H54 (cell line): Measurements from ENCODE around the gene FOXL3.
"Not testable (repeated sequence)": the region's sequence is repeated elsewhere in the genome, so short reads cannot be mapped to it uniquely, and the experiment has no call there.

Source experiments
- DNase-seq: peaks from one replicate; pipeline ENCODE4 v3.0.0; 2011; ENCODE audit warnings: low spot score, mixed read lengths; ENCODE audit not compliant: insufficient read length
- FAIRE-seq: peaks from 3 replicates; lab custom pipeline; 2011; peaks lifted over from hg19 to GRCh38; lab: Jason Lieb, UNC
- POLR2A ChIP-seq: IDR thresholded peaks from 2 replicates; pipeline ENCODE4 v1.6.1; 2011; ENCODE audit warnings: low read depth, mild to moderate bottlenecking, low read length

FOXL3 gene

DNA sequence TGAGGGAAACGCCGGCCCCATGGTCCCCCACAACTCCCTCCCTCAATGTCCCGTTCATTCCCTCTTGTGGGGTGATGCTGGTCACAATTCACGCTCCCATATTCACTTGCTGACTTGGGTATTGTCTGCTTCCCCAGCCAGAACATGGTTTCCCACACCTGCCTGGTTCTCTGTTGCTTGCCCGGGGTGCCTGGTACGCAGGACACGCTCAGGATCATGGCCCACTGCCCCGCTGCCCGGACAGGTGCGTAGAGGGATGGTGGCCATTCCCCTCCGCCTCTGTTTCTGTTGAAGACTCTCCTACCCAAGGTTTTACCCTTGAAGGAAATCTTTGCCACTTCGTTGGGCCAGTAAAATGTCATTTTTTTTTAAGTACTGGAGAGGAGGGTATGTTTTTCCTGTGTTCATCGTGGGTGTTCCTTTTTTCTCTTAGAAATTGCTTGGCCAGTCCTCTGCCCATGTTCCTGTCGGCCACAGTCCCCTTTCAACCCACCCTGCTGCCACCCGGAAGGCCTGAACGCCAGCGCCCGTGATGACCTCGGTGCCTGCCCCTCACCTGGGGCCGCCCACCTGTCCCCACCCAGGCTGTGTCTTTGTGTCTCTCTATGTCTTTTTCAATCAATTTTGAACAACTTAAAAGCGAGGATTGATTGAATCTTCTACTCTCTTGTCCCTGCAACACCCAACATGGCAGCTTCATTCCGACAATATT lies 38.2 kb downstream of the FOXL3 start:
- DNase-seq (no peak), FAIRE-seq (no peak)
- TF ChIP-seq POLR2A: no peak

DNA sequence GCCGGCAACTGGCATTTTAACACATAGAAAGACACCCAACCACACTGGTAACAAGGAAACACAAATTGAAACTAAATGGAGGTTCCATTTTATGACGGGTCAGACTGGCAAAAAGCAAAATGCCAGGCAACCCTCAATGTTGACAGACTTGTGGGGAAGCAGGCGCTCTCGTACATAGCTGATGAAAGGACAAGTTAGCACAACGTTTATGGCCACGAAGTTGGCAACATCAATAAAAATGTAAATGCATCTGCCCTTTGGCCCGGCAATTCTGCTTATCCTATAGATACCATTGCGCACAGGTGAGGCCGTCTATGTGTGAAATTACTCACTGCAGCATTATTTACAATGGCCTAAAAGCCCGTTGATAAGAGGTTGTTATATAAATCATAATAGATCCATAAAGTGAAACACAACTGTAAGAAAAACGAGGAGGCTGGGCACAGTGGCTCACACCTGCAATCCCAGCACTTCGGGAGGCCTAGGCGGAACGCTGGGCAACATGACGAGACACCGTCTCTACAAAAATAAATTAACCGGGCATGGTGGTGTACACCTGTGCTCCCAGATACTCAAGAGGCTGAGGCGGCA lies 39.8 kb downstream of the FOXL3 start:
- TF ChIP-seq POLR2A: no peak
- FAIRE-seq (no peak), DNase-seq (no peak)

DNA sequence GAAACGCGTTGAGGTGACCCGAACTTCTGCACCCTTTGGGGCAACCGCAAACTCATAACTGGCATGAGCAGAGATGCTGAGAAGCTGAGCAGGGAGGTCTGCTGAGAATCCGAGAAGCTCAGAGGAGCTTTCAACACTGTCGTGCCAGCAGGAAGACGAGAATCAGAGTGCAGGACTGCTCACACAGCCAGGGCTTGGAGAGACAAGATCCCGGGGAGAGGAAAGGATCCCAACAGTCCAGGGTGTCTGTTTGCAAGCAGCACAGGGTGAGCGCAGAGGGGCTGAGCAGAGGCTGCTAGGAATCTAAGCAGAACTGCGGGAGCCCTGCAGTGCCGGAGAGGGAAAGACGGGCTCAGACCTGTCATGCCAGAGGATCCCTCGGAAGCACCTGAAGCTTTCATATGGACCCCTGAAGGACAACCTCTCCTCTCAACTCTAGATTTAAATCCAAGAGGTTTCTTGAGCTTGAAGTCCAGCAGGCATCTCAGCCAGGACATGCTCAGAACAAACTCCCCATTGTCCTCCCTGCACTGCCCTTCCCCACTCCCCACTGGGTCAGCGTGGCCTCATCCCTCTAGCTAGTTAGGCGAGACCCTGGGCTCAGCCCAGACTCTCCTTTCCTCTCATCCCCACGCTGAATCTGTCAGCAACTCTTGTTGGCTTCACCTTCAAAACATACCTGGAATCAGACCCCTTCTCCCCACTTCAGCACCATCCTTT lies 40.7 kb downstream of the FOXL3 start:
- no peak for TF ChIP-seq POLR2A
- DNase-seq: no peak
- FAIRE-seq: no peak

DNA sequence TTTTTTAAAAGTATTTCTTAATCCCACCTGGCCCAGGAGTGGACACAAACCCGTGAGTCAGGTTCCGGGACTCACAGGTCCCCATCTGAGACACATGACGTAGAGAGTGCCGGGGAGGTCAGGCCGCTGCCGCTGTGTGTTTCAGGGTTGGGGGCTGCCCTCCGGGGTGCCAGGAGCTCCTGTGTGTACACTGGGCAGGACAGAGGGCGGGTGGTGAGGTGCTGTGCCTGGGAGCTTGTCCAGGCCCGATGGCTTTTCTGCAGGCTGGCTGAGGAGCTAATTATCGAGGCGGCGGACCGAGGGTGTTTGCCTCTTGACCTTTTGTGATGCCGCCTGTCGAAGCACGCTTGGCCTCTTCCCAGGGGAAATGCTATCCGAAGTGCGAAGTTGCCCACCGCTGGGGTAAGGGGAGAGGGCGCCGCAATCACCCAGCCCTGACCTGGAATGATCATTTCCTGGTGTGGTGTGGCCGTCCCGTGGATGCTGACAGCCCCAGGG lies 42.1 kb downstream of the FOXL3 start:
- no peak for TF ChIP-seq POLR2A
- no peak for FAIRE-seq

DNA sequence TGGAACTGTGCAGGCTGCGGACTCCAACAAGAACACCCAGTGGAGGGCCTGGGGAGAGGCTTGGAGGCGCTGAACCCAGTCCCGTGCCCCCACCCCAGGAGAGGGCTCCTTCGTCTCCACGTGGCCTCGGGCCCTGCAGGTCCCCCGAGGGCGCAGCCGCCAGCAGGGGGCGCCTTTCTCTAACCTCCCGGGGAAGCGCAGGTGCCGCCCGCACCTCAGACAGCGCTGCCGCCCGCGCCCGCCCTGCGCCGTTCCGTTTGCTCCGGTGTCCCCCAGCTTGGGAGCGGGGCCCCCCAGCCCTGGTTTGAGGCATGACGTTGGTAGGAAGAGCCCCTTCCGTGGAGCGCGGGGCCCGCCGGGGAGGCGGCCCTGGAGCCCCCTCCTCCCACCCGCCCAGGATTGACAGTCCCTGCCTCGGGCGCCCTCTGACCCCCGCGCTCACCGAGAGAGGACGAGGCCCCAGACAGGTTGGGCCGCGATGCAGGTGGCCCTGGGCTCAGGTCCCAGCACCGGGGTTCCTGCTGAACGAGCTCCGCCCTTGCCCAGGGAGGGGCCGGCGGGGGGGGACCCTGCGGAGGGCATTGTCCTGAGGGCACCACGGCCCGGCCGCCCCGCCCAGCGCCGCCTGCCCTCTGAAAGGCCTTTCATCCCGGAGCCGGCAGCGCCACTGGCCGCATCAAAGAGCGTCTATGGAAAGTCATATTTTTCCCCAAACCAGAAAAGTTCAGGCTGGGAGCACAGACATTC lies 42.8 kb downstream of the FOXL3 start:
- DNase-seq: peak; percentile 99
- FAIRE-seq: no peak
- TF ChIP-seq POLR2A: no peak

More for the DNA sequence above, 42.1 kb downstream of the FOXL3 start:
- no peak for DNase-seq

DNA sequence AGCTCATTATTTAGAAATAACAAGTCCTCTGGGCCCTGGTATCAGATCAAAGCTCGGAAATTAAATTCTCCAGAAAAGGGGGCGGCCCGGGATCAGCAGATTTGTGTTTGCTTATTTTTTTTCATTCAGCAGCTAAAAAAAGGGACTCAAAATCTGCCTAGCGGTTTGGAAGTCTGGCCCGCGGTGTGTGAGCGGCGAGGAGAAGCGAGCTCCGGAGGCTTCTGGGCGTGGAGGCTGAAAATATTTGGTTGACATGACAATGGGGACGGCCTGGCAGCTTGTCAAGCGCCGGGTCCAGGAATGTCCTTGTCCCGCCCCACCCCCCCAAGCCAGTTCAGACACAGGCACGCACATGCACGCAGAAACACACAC lies 43.4 kb downstream of the FOXL3 start:
- no peak for TF ChIP-seq POLR2A
- FAIRE-seq (no peak), DNase-seq (no peak)

DNA sequence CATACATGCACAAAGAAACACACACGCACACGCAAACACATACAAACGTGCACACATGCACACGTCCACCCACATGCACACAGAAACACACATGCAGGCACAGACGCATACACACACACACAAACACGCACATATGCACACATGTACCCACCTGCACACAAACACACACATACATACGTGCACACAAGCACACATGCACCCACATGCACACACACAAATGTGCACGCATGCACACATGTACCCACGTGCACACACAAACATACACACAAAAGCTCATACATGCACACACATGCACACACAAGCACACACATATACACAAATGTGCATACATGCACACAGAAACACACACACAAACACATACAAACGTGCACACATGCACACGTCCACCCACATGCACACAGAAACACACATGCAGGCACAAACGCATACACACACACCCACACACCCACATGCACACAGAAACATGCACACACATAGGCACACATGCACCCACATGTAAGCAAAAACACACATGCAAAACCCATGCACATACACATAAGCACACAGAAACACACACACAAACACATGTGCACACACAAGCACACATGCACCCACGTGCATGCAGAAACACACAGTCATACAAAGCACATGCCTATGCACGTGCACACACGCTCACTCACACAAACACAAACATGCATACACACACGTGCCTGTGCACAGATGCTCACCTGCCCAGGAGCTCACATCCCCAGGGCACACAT lies 44.8 kb downstream of the FOXL3 start:
- no peak for TF ChIP-seq POLR2A
- FAIRE-seq: no peak
- no peak for DNase-seq

DNA sequence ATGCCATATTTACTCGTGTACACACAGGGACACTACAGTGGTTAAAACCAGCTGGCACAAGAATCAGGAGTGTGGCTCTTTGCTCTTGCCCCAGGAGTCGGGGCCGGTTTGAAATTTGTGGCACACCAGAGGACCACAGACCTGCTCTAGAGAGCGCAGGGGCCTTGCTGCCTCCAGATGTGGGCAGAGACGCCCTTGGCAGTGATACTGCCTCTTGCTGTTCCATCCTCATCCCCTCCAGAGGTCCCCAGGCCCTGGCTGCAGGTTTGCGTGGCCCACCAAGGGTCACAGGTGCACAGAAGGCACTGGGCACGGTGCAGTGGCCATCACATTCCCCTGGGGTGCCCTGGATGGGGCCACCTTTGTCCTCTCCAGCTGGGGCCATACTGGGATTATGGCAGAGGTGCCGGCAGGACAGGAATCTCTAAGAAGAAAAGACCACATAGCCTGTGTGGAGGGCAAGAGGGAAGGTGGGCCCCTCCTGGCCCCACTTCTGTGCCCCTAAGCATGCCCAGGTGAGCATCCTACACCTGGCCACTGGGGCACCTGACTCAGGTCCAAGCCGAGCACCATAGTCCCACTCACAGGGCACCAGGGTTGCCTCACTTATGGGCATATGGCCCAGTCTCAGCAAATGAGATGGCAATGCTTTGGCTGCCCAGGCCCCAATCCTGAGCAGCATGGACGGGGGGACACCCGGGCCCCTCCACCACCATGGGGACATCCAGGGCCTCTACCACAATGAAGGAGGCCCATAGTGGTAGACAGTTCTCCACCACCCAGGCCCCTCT lies 45.6 kb downstream of the FOXL3 start:
- FAIRE-seq: no peak
- TF ChIP-seq POLR2A: no peak
- DNase-seq: no peak

DNA sequence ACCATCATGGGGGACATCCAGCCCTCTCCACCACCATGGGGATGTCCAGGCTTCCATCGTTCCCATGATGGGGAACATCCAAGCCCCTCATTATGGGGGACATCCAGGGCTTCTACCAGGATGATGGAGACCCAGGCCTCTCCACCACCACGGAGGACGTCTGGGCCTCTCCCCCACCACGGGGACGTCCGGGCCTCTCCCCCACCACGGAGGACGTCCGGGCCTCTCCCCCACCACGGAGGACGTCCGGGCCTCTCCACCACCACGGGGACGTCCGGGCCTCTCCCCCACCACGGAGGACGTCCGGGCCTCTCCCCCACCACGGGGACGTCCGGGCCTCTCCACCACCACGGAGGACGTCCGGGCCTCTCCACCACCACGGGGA lies 46.2 kb downstream of the FOXL3 start:
- FAIRE-seq, DNase-seq: not testable (repeated sequence)

DNA sequence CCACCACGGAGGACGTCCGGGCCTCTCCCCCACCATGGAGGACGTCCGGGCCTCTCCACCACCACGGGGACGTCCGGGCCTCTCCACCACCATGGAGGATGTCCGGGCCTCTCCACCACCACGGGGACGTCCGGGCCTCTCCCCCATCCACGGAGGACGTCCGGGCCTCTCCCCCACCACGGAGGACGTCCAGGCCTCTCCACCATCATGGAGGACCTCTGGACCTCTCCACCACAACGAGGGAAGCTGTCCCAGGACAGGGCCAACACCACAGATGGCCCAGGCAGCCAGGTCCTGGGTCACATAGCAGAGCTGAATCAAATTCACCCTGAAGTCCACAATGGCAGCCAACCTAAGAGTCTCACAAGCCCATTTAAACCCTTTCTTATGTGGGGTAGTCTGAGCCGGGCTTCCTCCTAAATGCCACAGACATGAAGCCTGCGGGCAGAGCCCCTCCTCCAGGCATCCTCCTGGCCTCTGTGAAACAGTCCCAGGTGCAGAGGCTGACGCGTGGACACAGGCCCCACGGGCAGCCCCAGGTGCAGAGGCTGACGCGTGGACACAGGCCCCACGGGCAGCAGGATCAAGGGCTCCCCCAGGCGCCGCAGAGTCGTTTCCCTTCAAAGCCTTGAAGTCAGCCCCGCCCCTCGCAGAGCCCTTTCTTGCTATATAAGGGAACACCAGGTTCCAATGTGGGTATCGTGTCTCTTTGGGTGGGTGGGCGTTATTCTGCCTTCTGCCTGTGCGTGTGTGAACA lies 47.0 kb downstream of the FOXL3 start:
- TF ChIP-seq POLR2A: no peak
- DNase-seq (no peak), FAIRE-seq (no peak)

DNA sequence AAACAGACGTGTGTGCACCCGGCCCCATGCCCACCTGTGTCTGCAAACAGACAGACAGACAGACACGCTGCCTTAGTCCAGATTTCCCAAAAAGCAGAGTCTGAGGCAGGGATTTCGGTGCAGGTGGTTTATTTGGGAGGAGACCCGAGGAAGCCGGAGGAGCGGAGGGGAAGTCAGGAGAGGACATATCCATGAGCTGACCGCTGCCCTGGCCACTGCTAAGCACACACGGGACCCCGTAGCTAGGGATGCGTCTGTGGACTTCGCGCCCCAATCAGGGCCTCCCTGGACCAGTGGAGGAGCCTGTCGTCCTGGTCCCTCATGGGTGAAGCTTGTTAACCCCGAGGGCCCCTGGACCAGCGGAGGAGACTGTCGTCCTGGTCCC lies 47.6 kb downstream of the FOXL3 start:
- DNase-seq (no peak), FAIRE-seq (no peak)
- no peak for TF ChIP-seq POLR2A
